Neural crest cell (in vitro differentiated cells): ENCODE results near the gene CFAP157. TPM values are rescaled to one million over a fixed set of nuclear protein-coding genes. Genes with fewer than 3 reads are reported as not detected.

ENCODE experiments used
- DNase-seq: peaks from one replicate; pipeline ENCODE4 v3.0.0; 2021; ENCODE audit warnings: low read depth, mixed read lengths, low spot score
- H3K27ac Mint-ChIP-seq: one replicate; pipeline ENCODE4 v1.8.0; 2021; ENCODE audit warnings: mild to moderate bottlenecking, mixed read lengths; ENCODE audit not compliant: unreplicated experiment
- H3K27me3 Mint-ChIP-seq: 2 replicates; pipeline ENCODE4 v1.8.0; 2021; ENCODE audit warnings: low read depth, mild to moderate bottlenecking, mixed read lengths
- H3K36me3 Mint-ChIP-seq: 2 replicates; pipeline ENCODE4 v1.8.0; 2021; ENCODE audit warnings: low read depth, mild to moderate bottlenecking, mixed read lengths
- H3K4me1 Mint-ChIP-seq: 2 replicates; pipeline ENCODE4 v1.8.0; 2021; ENCODE audit warnings: mixed read lengths
- H3K4me3 Mint-ChIP-seq: one replicate; pipeline ENCODE4 v1.8.0; 2021; ENCODE audit warnings: mild to moderate bottlenecking, mixed read lengths
- H3K9me3 Mint-ChIP-seq: 2 replicates; pipeline ENCODE4 v1.8.0; 2021; ENCODE audit warnings: mixed read lengths
- CTCF ChIP-seq: fragments of 200-600 bp; sonication (generic); conservative IDR thresholded peaks from 2 replicates; pipeline ENCODE4 v1.5.0; 2021; ENCODE audit warnings: antibody characterized with exemption, mild to moderate bottlenecking
- total RNA-seq: library from RNA; stranded (reverse); gene quantifications from 2 replicates; pipeline ENCODE4 v1.2.1, GENCODE V29; 2021

Gene CFAP157
- total RNA-seq, 1 donor from 2014 or later = not detected

GRCh38 chr9:127746959-127747569, 40.3 kb downstream of the CFAP157 start:
- Mint-ChIP-seq H3K4me3 (no peak overlapping the region), H3K27me3 (peaks cover 17% of the 10 kb centered on the region), H3K9me3 (no peaks in the 10 kb centered on the region), H3K27ac (no peak overlapping the region), H3K36me3 (no peaks in the 10 kb centered on the region), H3K4me1 (peaks cover 10% of the 10 kb centered on the region)
- DNase-seq = no peak
- no peak for TF ChIP-seq CTCF

DNA sequence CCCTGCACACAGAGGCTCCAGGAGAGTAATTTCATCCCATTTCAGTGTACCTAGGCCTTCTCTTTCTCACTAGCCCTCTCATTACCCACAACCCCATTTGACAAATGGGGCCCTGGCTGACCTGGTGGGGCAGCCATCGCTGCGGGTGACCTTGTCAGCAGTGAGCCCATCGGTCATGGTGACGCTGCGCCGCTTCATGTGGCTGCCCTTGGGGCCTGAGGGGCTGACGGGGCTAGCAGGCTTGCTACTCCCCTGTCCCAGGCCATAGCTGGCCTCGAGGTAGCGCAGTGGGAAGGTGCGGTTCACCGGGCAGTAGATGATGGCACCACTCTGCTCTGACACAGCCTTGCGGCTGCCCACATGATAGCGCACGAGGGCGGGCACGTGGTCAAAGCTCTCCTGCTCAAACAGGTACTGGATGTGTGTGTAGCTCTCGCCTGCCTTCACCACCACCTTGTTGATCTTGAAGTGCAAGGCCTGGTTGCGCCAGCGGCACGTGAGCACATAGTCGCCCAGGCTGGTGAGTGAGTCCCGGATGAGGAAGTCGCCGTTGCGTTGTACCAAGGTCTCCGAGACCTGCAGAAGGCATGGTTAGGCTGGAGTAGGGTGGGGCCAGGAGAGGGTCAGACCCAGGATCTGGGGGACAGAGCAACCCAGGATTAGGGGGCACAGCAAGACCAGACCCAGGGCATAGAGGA, 42.5 kb downstream of the CFAP157 start:
- no peaks in the 10 kb centered on the region for H3K9me3 Mint-ChIP-seq
- DNase-seq = no peak
- H3K36me3 Mint-ChIP-seq = no peaks in the 10 kb centered on the region
- peaks cover 37% of the 10 kb centered on the region for H3K27me3 Mint-ChIP-seq
- no peak for TF ChIP-seq CTCF
- no peak overlapping the region for H3K27ac Mint-ChIP-seq
- H3K4me1 Mint-ChIP-seq = no peaks in the 10 kb centered on the region
- H3K4me3 Mint-ChIP-seq = no peak overlapping the region

- no peaks in the 10 kb centered on the region for H3K9me3 Mint-ChIP-seq
- H3K4me3 Mint-ChIP-seq = peak overlapping the region; percentile 60
- no peak for TF ChIP-seq CTCF
- H3K27me3 Mint-ChIP-seq = peaks cover 51% of the 10 kb centered on the region
- DNase-seq = peak; percentile 55
- H3K36me3 Mint-ChIP-seq = no peaks in the 10 kb centered on the region
- no peak overlapping the region for H3K27ac Mint-ChIP-seq
- H3K4me1 Mint-ChIP-seq = no peaks in the 10 kb centered on the region
These were observed 44.7 kb downstream of the CFAP157 start for GRCh38 chr9:127751269-127752054.

DNA sequence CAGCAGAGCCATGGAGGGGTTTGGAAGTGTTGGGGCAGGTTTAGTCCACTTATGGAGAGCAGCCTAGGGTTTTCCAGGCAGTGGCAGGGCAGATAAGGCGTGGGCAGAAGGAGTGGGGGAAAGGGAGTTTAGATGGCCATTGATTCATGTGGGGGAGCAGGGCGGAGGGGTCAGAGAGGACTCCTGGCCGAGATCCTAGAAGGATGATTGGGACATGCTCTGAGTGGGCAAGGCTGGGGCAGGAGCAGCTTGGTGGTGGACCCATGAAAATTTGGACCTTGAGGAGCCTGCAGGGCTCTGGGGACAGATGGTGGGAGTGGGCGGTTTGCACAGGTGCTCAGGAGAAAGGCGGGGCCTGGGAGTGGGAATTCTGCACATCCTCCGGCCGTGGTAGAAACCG, 46.4 kb downstream of the CFAP157 start:
- DNase-seq = no peak
- Mint-ChIP-seq H3K36me3 (no peaks in the 10 kb centered on the region), H3K4me1 (no peaks in the 10 kb centered on the region), H3K4me3 (peak overlapping the region; percentile 22), H3K9me3 (no peaks in the 10 kb centered on the region), H3K27ac (no peak overlapping the region), H3K27me3 (peaks cover 55% of the 10 kb centered on the region)
- TF ChIP-seq CTCF = no peak

DNA sequence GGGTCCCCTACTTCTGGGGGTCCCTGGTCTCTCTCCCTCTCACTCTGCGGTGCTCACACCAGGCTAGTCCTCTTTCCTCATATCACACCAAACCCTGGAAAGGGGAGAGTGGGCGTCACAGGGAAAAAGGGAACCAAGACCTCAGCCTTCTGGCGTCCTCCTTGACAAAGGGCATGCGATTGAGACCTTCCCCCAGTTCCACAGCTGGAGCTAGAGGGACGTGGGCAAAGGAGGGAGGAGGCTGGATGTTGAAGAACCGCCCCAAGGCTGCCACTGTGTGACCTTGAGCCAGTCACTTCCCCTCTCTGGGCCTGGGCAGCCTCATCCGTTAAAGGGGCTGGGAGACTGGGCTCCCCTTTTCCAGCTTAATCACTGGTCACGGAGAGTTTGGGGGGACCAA, 46.8 kb downstream of the CFAP157 start:
- peaks cover 57% of the 10 kb centered on the region for H3K27me3 Mint-ChIP-seq
- no peak overlapping the region for H3K27ac Mint-ChIP-seq
- no peak overlapping the region for H3K4me3 Mint-ChIP-seq
- H3K4me1 Mint-ChIP-seq = no peaks in the 10 kb centered on the region
- no peak for TF ChIP-seq CTCF
- no peak for DNase-seq
- H3K36me3 Mint-ChIP-seq = no peaks in the 10 kb centered on the region
- no peaks in the 10 kb centered on the region for H3K9me3 Mint-ChIP-seq
